SH-SY5Y (cell line): ENCODE data around the gene TTC21A.

ENCODE experiments used
- GATA2 ChIP-seq: IDR thresholded peaks from 2 replicates; pipeline ENCODE4 v1.6.1; 2011; ENCODE audit warnings: mild to moderate bottlenecking, low read depth, low read length
- GATA3 ChIP-seq: IDR thresholded peaks from 2 replicates; pipeline ENCODE4 v1.6.1; 2011; ENCODE audit warnings: low read depth, mild to moderate bottlenecking, low read length, moderate library complexity

- no peak for TF ChIP-seq GATA2
- no peak for TF ChIP-seq GATA3
Observed at GRCh38 chr3:39088456-39088855, 19.0 kb upstream of the TTC21A start.
